GM12878 (cell line): Measurements from ENCODE around the gene CADPS. TPM values are rescaled to one million over a fixed set of nuclear protein-coding genes. Genes with fewer than 3 reads are reported as not detected.

Experiments
- ATAC-seq: fragments of 200-7000 bp; cut with Tn5 transposase; 3 replicates; pipeline ENCODE4 v1.9.1; 2020; ENCODE audit warnings: mild to moderate bottlenecking, moderate library complexity
- BruUV-seq: library from RNA; stranded (reverse); fragments of 400-500 nt; replicated peaks from 2 replicates; lab custom pipeline; 2021; lab: Mats Ljungman, UMichigan
- CTCF ChIA-PET: fragments of 300-600 bp; sonication (Branson Sonifier 250); formaldehyde crosslinking; extraction: SDS; loops from one replicate; lab custom pipeline; 2021; ENCODE audit warnings: inconsistent platforms; lab: Yijun Ruan, JAX
- POLR2A ChIA-PET: fragments of 350-600 bp; formaldehyde crosslinking; extraction: SDS; loops from one replicate; lab custom pipeline; 2021; ENCODE audit warnings: inconsistent platforms; lab: Charles Lee
- RAD21 ChIA-PET: fragments of 300-600 bp; sonication (Branson Sonifier 250); formaldehyde crosslinking; loops from one replicate; lab custom pipeline; 2023; ENCODE audit warnings: antibody characterized with exemption; ENCODE audit not compliant: unreplicated experiment; lab: Charles Lee
- SMC1A ChIA-PET: fragments of 300-600 bp; sonication (Branson Sonifier 250); formaldehyde crosslinking; loops from one replicate; lab custom pipeline; 2023; ENCODE audit not compliant: unreplicated experiment, uncharacterized antibody; lab: Charles Lee
- DNase-seq: peaks from one replicate; pipeline ENCODE4 v3.0.0-alpha.2; 2011; ENCODE audit warnings: low read depth, low spot score
- FAIRE-seq: peaks from 3 replicates; lab custom pipeline; 2011; peaks lifted over from hg19 to GRCh38; lab: Jason Lieb, UNC
- H2AFZ ChIP-seq: 2 replicates; pipeline ENCODE4 v1.6.0; 2011; ENCODE audit warnings: low read depth, low read length, control low read depth; ENCODE audit not compliant: control insufficient read depth
- H3K27ac ChIP-seq: 2 replicates; pipeline ENCODE4 v1.5.1; 2011; ENCODE audit warnings: control low read depth; ENCODE audit not compliant: control insufficient read depth, insufficient read depth
- H3K27me3 ChIP-seq, 2 experiments: replicated peaks in 1 of 2; 2 replicates each; pipeline versions ENCODE4 v1.6.0 to v1.6.1; 2011; ENCODE audit warnings: low read length in 1 of 2; ENCODE audit not compliant: control insufficient read depth in 2 of 2, insufficient read depth in 2 of 2
- H3K36me3 ChIP-seq, 2 experiments: 2 replicates each; pipeline ENCODE4 v1.5.1; 2011; ENCODE audit warnings: low read length in 1 of 2; ENCODE audit not compliant: control insufficient read depth in 2 of 2, insufficient read depth in 2 of 2
- H3K4me1 ChIP-seq: 2 replicates; pipeline ENCODE4 v1.6.1; 2011; ENCODE audit warnings: mild to moderate bottlenecking, low read length, moderate library complexity, mixed read lengths; ENCODE audit not compliant: control insufficient read depth, insufficient read depth
- H3K4me2 ChIP-seq: 2 replicates; pipeline ENCODE4 v1.6.0; 2011; ENCODE audit warnings: control low read depth; ENCODE audit not compliant: control insufficient read depth, insufficient read depth
- H3K4me3 ChIP-seq: fragments of 200-600 bp; sonication (generic); 2 replicates; pipeline ENCODE4 v1.5.1; 2016
- H3K79me2 ChIP-seq: 2 replicates; pipeline ENCODE4 v1.6.0; 2011; ENCODE audit warnings: low read length; ENCODE audit not compliant: control insufficient read depth, insufficient read depth
- H3K9ac ChIP-seq: 2 replicates; pipeline ENCODE4 v1.8.0; 2011; ENCODE audit warnings: low read length, control low read depth, mixed read lengths; ENCODE audit not compliant: control insufficient read depth, insufficient read depth
- H3K9me3 ChIP-seq: replicated peaks from 3 replicates; pipeline ENCODE4 v1.5.1; 2011; ENCODE audit warnings: mild to moderate bottlenecking, low read length; ENCODE audit not compliant: control insufficient read depth, insufficient read depth
- H4K20me1 ChIP-seq: 2 replicates; pipeline ENCODE4 v1.6.0; 2011; ENCODE audit not compliant: control insufficient read depth, insufficient read depth
- E2F8 ChIP-seq: fragments of 450-650 bp; IDR thresholded peaks from 2 replicates; pipeline ENCODE4 v1.6.1; 2018; ENCODE audit warnings: mild to moderate bottlenecking, low read depth, moderate library complexity; ENCODE audit not compliant: partially characterized antibody
- HSF1 ChIP-seq: fragments of 150-350 bp; IDR thresholded peaks from 2 replicates; pipeline ENCODE4 v1.6.1; 2014; ENCODE audit warnings: mild to moderate bottlenecking, low read depth, low read length
- MEF2A ChIP-seq: IDR thresholded peaks from 2 replicates; pipeline ENCODE4 v1.6.1; 2011; ENCODE audit warnings: low read depth, mild to moderate bottlenecking, low read length, moderate library complexity; ENCODE audit not compliant: insufficient read depth
- TCF3 ChIP-seq: IDR thresholded peaks from 2 replicates; pipeline ENCODE4 v1.6.1; 2012; ENCODE audit warnings: low read depth, mild to moderate bottlenecking, low read length, borderline replicate concordance; ENCODE audit not compliant: insufficient read depth
- WGBS: methylation state at CpG from one replicate; pipeline ENCODE4 v1.1.6; 2016; ENCODE audit warnings: low lambda C conversion rate; ENCODE audit not compliant: insufficient replicate concordance, insufficient coverage; ENCODE audit errors: missing lambda C conversion rate; 5-methylcytosine and 5-hydroxymethylcytosine counted together
- in situ Hi-C: fragments of 300-500 bp; cut with MboI; formaldehyde crosslinking; loops from 9 replicates; pipeline ENCODE4 v1.14.3; 2018; ENCODE audit warnings: mixed read lengths
- intact Hi-C: fragments of 100-400 bp; cut with micrococcal nuclease; formaldehyde crosslinking; loops from one replicate; pipeline ENCODE4 v1.14.2; 2022; ENCODE audit not compliant: unreplicated experiment
- polyA plus RNA-seq, 11 experiments: library from polyadenylated mRNA; depleted of rRNA in 4 of 11; unstranded in 6 of 11; stranded (reverse) in 5 of 11; fragments of >200 nt; fragmentation: Nextera tagmentation in 4 of 11; fragmentation: Illumina TruSeq in 1 of 11; extraction: Ambion mirVana in 4 of 11; extraction: Trizol in 1 of 11; gene quantifications; 1 replicate in 1 of 11; 2 replicates in 10 of 11; pipeline versions ENCODE4 v1.2.1 to v1.2.3, GENCODE V29; 2011 to 2016; ENCODE audit warnings: inconsistent platforms in 2 of 11, missing spikeins in 2 of 11, low read depth in 1 of 11
- total RNA-seq, 4 experiments: library from RNA; depleted of rRNA in 3 of 4; stranded (reverse); fragments of >200 nt in 3 of 4; fragmentation: Illumina TruSeq in 1 of 4; extraction: Trizol in 1 of 4; gene quantifications; 2 replicates each; pipeline versions ENCODE4 v1.2.1 to v1.2.3, GENCODE V29; 2013 to 2021
- TF ChIP-seq, protein P1 (sequence below): IDR thresholded peaks from 2 replicates; pipeline ENCODE4 v1.6.1; 2012; ENCODE audit warnings: low read depth, low read length, improper control_type of control experiment
- TF ChIP-seq, protein P2 (sequence below): fragments of 450-650 bp; formaldehyde crosslinking; IDR thresholded peaks from 2 replicates; pipeline ENCODE4 v1.4.0; 2022; ENCODE audit warnings: mild to moderate bottlenecking, moderate library complexity
- TF ChIP-seq, protein P3 (sequence below): fragments of 450-650 bp; IDR thresholded peaks from 2 replicates; pipeline ENCODE4 v1.6.1; 2017; ENCODE audit warnings: mild to moderate bottlenecking, moderate library complexity

Gene CADPS
- total and polyA plus RNA-seq, 10 of the 15 experiments (the other 5 are each of a cell fraction or from before 2014, with no cell fraction given): 0.20 TPM; not detected in 9

DNA sequence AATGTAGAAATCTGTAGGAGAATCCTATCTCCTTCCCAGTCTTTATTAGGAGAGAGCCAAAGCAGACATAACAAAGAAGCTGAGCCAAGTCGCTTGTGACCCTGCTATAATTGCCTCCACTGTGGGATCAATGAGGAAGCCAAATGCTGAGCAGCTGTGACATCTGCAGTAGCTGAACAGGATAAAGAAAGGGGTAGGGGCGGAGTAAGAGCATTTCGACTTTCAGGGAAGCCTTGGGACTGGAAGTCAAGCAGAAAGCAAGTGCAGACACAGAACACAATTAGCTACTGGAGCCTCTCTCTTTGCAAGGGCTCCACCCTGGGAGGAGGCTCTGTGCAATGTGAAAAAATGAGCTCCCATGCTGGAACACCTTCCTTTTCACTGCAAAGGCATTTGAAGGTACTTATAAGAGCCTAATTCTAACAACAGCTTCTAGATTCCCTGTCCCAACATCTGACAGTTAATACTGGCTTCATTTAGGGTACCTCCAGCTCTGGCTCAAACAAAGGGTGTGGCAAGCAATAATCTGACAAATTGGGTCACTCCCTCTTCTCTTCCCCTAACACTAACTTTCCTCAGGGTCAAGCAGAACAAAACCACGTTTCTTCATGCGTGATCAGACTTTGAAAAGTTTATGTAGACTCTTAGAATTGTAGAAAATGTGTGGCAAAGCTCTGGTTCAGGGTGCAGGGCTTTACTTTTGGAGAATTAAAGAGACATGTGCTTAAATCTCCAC, 166.4 kb downstream of the CADPS start (continued):
- no peak for TF ChIP-seq E2F8
- no peak for TF ChIP-seq MEF2A
- TF ChIP-seq, protein P1, sequence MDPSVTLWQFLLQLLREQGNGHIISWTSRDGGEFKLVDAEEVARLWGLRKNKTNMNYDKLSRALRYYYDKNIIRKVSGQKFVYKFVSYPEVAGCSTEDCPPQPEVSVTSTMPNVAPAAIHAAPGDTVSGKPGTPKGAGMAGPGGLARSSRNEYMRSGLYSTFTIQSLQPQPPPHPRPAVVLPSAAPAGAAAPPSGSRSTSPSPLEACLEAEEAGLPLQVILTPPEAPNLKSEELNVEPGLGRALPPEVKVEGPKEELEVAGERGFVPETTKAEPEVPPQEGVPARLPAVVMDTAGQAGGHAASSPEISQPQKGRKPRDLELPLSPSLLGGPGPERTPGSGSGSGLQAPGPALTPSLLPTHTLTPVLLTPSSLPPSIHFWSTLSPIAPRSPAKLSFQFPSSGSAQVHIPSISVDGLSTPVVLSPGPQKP: no peak
- TF ChIP-seq, all 136 proteins: peak for 0

GRCh38 chr3:62705721-62706120, 169.5 kb downstream of the CADPS start:
- ChIA-PET CTCF (no interaction called here), RAD21 (no interaction called here)
- TF ChIP-seq, protein P2, sequence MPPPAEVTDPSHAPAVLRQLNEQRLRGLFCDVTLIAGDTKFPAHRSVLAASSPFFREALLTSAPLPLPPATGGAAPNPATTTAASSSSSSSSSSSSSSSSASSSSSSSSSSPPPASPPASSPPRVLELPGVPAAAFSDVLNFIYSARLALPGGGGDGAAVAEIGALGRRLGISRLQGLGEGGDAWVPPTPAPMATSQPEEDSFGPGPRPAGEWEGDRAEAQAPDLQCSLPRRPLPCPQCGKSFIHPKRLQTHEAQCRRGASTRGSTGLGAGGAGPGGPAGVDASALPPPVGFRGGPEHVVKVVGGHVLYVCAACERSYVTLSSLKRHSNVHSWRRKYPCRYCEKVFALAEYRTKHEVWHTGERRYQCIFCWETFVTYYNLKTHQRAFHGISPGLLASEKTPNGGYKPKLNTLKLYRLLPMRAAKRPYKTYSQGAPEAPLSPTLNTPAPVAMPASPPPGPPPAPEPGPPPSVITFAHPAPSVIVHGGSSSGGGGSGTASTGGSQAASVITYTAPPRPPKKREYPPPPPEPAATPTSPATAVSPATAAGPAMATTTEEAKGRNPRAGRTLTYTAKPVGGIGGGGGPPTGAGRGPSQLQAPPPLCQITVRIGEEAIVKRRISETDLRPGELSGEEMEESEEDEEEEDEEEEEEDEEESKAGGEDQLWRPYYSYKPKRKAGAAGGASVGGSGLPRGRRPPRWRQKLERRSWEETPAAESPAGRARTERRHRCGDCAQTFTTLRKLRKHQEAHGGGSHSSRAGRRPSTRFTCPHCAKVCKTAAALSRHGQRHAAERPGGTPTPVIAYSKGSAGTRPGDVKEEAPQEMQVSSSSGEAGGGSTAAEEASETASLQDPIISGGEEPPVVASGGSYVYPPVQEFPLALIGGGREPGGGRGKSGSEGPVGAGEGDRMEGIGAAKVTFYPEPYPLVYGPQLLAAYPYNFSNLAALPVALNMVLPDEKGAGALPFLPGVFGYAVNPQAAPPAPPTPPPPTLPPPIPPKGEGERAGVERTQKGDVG: no peak
- TF ChIP-seq TCF3 (no peak), HSF1 (no peak)
- TF ChIP-seq, protein P3, sequence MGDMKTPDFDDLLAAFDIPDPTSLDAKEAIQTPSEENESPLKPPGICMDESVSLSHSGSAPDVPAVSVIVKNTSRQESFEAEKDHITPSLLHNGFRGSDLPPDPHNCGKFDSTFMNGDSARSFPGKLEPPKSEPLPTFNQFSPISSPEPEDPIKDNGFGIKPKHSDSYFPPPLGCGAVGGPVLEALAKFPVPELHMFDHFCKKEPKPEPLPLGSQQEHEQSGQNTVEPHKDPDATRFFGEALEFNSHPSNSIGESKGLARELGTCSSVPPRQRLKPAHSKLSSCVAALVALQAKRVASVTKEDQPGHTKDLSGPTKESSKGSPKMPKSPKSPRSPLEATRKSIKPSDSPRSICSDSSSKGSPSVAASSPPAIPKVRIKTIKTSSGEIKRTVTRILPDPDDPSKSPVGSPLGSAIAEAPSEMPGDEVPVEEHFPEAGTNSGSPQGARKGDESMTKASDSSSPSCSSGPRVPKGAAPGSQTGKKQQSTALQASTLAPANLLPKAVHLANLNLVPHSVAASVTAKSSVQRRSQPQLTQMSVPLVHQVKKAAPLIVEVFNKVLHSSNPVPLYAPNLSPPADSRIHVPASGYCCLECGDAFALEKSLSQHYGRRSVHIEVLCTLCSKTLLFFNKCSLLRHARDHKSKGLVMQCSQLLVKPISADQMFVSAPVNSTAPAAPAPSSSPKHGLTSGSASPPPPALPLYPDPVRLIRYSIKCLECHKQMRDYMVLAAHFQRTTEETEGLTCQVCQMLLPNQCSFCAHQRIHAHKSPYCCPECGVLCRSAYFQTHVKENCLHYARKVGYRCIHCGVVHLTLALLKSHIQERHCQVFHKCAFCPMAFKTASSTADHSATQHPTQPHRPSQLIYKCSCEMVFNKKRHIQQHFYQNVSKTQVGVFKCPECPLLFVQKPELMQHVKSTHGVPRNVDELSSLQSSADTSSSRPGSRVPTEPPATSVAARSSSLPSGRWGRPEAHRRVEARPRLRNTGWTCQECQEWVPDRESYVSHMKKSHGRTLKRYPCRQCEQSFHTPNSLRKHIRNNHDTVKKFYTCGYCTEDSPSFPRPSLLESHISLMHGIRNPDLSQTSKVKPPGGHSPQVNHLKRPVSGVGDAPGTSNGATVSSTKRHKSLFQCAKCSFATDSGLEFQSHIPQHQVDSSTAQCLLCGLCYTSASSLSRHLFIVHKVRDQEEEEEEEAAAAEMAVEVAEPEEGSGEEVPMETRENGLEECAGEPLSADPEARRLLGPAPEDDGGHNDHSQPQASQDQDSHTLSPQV: no peak

More at GRCh38 chr3:62705721-62706120, 169.5 kb downstream of the CADPS start:
- no peaks in the 10 kb centered on the region for H4K20me1 ChIP-seq
- ChIA-PET SMC1A (no interaction called here), POLR2A (no interaction called here)
- DNase-seq (no peak), FAIRE-seq (no peak), ATAC-seq (no peak)
- no peak overlapping the region for H3K27ac ChIP-seq
- no TSS peak for BruUV-seq
- 3% methylated on average over 2 of the region's 2 CpGs for WGBS
- intact Hi-C loops: no loop called here
- H3K4me1 ChIP-seq: no peaks in the 10 kb centered on the region
- H3K79me2 ChIP-seq: no peaks in the 10 kb centered on the region
- no peaks in the 10 kb centered on the region for H3K27me3 ChIP-seq
- no peak overlapping the region for H3K9ac ChIP-seq
- no peak overlapping the region for H3K4me3 ChIP-seq
- H2AFZ ChIP-seq: no peak overlapping the region
- no peak overlapping the region for H3K4me2 ChIP-seq
- H3K36me3 ChIP-seq: no peaks in the 10 kb centered on the region
- no peaks in the 10 kb centered on the region for H3K9me3 ChIP-seq
- in situ Hi-C loops: no loop called here
